Measurements from ENCODE around the gene PRPF38A.

GRCh38 chr1:52355436-52355835 is 49.0 kb upstream of the PRPF38A start:
- TF ChIP-seq, protein P1, sequence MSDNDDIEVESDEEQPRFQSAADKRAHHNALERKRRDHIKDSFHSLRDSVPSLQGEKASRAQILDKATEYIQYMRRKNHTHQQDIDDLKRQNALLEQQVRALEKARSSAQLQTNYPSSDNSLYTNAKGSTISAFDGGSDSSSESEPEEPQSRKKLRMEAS (IDR thresholded peaks at IDR 0.05): no peak
- TF ChIP-seq CEBPB (IDR thresholded peaks at IDR 0.05): no peak
- no peak for TF ChIP-seq CTCF (IDR thresholded peaks at IDR 0.05)
- no peak for TF ChIP-seq EHMT2 (IDR thresholded peaks at IDR 0.05; ENCODE audit: low read depth)
- no peak for TF ChIP-seq POLR2AphosphoS2 (conservative IDR thresholded peaks at IDR 0.05; ENCODE audit: low read length)
- TF ChIP-seq EHF (CRISPR knock-in tag; IDR thresholded peaks at IDR 0.05): no peak
- TF ChIP-seq POLR2A (IDR thresholded peaks at IDR 0.05; ENCODE audit: low read length): no peak
- no peak for TF ChIP-seq EP300 (IDR thresholded peaks at IDR 0.05)
- no peak for TF ChIP-seq SMC3 (IDR thresholded peaks at IDR 0.05)
- TF ChIP-seq RFX5 (IDR thresholded peaks at IDR 0.05): no peak
- TF ChIP-seq RNF2 (IDR thresholded peaks at IDR 0.05; ENCODE audit: borderline replicate concordance, low read depth): no peak
- no peak for TF ChIP-seq MYC (IDR thresholded peaks at IDR 0.05; ENCODE audit: borderline replicate concordance, low read length)
